HEK293T (cell line): ENCODE results near the gene GALNT14.

Experiments
- FOXK2 ChIP-seq: fragments of 450-650 bp; IDR thresholded peaks from 2 replicates; pipeline ENCODE4 v1.6.1; 2016; ENCODE audit warnings: mild to moderate bottlenecking
- PKNOX1 ChIP-seq: fragments of 450-650 bp; IDR thresholded peaks from 2 replicates; pipeline ENCODE4 v1.6.1; 2016

DNA sequence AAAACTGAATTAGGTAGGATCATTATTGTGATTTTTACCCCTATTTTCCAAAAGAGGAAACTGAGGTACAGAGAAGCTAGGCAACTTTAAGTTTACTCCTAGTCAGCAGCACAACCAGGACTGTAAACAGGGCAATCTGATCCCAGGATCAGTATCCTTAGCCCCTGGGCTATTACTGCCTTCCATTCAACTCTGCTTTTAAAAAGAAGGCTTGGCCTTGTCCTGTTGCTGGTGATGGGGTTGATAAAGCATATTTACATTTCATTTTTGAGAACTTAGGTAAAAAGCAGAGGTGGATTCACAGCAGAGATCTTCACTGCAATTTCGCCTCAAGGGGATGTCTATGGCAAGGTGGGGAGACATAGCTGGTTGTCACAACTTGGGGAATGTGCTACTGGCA, 148.5 kb downstream of the GALNT14 start:
- TF ChIP-seq FOXK2: no peak
- no peak for TF ChIP-seq PKNOX1
